GM19328 (cell line): ENCODE measurements around the gene COG5.
"Not testable (repeated sequence)": the region's sequence is repeated elsewhere in the genome, so short reads cannot be mapped to it uniquely, and the experiment has no call there.

Source experiments
- ATAC-seq: cut with Tn5 transposase; IDR thresholded peaks from one replicate; pipeline ENCODE4 v1.9.1; 2021; ENCODE audit warnings: mild to moderate bottlenecking, moderate library complexity; ENCODE audit not compliant: unreplicated experiment

COG5 gene

GRCh38 chr7:107284911-107285479 lies 278.7 kb downstream of the COG5 start:
- no peak for ATAC-seq

- ATAC-seq, result no peak
Observed at GRCh38 chr7:107277331-107277730, 286.4 kb downstream of the COG5 start.

DNA sequence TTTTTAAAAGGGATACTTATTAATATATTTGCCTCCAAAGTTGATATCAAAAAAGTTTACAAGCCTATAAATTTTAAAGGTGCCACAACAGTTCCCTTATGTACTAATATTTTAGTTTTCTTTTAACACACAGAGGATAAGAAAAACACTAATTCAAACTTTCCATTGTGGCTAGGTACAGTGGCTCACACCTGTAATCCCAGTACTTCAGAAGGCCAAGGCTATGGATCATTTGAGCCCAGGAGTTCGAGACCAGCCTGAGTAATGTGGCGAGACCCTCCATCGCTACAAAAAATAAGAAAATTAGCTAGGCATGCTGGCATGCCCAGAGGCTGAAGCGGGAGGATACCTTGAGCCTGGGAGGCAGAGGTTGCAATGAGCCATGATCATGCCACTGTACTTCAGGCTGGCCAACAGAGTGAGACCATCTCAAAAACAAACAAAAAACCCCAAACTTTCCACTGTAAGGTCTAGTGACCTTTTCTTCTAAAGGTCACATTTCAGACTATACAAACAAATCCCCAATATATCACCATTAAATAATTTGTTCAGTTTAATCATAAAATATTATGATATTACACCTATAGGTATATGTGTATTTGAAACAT lies 287.4 kb downstream of the COG5 start:
- ATAC-seq, result no peak

GRCh38 chr7:107274506-107274905 lies 289.2 kb downstream of the COG5 start:
- no peak for ATAC-seq

DNA sequence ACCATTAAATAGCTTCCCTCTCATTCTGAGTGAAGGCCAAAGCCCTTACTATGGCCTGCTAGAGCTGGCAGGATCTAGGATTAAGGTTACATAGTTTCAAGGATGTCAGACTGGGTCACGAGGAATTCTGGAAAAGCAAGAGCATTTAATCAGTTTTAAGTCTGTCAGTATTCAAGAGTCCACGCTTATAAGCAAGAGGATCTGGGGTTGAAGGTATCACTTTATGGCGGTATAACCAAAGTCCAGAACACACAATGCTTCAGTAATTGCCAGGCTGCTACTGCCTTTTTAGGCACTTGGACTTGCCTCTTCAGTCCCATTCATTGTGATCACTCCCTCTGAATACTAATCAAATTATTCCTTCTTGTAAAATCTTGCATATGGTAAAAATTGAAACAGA lies 293.9 kb downstream of the COG5 start:
- ATAC-seq, result no peak

DNA sequence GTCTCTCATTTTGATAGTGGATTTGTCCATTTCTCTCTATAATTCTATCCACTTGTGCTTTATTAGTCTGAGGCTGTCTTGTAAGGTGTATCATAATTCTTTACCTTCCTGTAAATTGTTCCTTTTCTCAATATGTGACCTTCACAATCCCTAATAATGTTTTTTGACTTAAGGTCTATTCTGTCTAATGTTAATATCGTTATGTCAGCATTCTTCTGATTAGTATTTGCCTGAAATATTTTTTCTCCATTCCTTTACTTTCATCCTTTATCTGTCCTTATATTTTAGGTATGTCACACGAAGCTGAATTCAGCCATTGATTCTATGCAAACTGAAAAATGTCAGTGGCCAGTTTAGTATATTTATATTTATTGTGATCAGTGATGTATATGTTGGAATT lies 295.1 kb downstream of the COG5 start:
- ATAC-seq, result no peak

DNA sequence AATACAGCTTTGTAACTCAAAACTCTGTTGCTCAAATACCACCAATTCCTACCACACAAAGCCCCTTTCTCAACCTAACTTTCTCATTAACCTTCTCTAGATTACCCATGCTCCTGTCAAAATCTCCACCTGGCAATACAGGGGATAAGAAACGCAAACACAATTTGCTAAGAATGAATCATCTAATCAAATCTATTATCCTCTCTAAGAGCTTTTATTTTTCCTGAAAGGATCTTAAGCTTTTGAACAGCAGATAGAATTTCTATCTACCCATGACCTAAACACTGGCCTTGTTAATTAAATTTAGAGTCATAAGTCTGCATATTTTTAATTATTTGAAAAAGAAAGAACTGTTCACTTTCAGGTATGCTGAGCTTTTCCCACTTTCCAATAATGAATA lies 296.6 kb downstream of the COG5 start:
- ATAC-seq, result no peak

DNA sequence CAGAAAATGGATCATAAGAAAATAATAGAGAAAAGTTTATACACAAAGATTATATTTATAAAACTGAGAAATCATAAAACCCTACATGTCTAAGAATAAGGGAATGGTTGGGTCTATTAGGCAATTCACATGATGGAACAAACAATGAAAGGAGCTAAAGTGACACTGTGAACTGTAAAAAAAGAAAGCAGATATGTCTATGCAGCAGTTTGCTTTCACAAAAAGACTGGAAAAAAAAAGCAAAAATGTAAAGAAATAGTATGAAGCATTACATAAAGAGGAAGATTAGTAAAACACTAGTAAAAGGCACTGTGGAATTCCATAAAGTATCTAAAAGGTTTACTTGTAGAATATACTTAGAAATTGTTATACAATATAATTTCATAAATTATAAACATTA lies 299.0 kb downstream of the COG5 start:
- no peak for ATAC-seq

DNA sequence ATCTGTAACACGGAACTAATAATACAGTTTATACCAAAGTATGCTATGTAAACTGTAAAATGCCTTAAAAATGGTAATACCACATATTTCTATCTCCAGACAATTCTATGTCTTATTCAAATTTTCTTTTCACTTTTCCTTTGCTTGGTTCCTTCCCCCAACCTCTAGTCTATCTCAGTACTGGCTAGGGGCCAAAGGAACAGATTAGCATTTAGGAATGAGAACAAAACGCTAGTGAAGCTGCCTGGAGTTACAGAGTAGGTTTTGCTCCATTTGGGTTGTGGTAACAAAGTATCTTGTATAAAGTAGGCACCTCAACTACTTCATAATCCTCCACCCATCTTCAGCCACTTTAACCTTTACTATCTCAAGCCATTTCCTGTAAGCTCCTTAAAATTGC lies 300.9 kb downstream of the COG5 start:
- no peak for ATAC-seq

- no peak for ATAC-seq
Observed at GRCh38 chr7:107258737-107259136, 305.0 kb downstream of the COG5 start.

DNA sequence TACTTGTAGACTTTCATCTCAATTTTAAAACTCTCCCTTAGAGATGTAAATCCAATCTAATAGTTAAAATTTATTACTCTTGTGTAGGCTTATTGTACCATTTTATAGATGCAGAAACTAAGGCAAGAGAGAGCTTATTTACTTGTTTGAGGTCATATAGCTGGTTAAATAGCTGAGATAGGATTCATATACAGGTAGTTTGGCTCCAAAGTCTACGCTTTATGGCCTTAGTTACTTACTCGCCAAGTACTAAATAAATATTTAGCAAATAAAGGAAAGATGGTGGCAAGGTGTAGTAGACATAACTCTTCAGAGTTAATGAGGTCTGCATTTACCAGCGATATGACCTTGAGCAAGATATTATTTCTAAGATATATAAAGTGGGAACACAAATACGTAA lies 308.1 kb downstream of the COG5 start:
- ATAC-seq, result no peak

DNA sequence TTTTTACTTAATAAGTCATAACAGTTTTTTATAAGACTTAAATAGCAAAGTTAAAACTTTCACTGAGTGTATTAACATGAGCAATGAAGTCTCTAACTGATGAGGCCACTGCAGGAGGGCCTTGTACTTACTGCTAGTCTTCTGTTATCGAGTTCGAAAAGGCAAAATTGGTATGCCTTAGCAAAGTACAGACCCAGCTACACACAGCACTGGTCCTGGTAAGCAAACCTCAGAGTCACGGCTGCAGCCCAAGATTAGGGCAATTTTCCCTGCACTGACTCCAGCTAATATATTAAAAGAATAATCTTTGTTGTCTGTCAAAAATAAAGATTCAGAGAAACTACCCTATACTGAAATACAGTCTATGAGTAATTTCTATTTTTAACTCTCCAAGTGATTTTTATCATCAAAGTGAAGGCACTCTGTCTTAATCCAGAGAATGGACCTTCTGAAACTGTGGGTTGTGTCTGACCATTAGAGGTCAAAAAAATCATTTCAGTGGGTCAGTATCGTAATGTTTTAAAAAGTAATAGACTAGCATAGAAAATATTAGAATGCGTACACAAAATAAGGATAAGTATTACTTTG lies 309.2 kb downstream of the COG5 start:
- ATAC-seq, result no peak

GRCh38 chr7:107253599-107253998 lies 310.1 kb downstream of the COG5 start:
- ATAC-seq, result no peak

GRCh38 chr7:107251963-107252362 lies 311.8 kb downstream of the COG5 start:
- no peak for ATAC-seq

DNA sequence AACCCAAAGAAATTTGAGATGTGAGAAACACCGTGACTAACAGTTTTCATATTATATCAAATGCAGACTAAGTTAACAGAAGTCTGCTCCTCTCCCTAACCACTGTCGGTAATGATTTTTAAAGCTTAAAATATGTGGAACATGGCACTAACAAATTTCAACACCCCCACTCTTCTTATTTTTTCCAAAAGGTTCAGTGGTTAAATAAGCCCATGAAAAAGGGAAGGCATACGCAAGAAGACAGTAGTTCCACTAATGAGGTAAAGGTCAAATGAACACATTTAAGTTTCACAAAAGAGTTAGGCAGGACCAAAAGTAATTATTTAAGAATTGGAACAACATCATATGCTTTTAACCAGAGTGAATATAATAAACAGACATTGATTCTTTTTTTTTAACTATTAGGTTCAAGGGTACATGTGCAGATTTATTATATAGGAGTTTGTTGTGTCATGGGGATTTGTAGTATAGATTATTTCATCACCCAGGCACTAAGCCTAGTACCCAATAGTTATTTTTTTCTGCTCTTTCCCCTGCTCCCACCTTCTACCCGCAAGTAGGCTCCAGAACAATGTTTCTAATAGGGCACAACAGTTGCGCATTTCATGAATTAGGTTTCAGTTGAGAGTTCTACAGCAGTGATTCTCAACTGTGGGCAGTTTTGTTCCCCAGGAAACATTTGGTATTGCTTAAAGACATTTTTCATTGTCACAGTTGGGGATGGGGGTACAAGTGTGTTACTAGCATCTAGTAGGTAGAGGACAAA lies 315.0 kb downstream of the COG5 start:
- ATAC-seq, result no peak

- ATAC-seq, result not testable (repeated sequence)
Observed at GRCh38 chr7:107246836-107247235, 316.9 kb downstream of the COG5 start.

- ATAC-seq, result no peak
Observed at GRCh38 chr7:107244613-107245012, 319.1 kb downstream of the COG5 start.

DNA sequence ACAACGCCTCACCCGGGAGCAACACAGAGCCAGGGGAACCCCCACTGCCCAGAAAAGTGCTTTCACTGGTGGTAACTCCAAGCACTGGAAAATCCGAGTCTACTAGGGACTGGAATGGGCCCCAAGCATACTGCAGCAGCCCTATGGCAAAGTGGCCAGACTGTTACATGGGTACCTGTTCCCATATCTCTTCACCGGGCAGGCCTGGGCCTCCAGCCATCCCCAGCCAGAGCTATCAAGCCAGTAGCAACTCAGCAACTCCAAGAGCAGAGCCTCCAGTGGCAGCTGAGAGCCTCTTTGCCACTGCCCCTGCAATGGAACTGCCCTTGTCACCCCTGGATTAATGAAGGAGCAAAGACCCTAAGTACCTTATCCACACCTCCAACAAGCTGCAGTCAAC lies 321.5 kb downstream of the COG5 start:
- no peak for ATAC-seq

- ATAC-seq, result no peak
Observed at GRCh38 chr7:107237451-107237850, 326.3 kb downstream of the COG5 start.

- ATAC-seq, result no peak
Observed at GRCh38 chr7:107236862-107237261, 326.9 kb downstream of the COG5 start.

GRCh38 chr7:107234436-107234835 lies 329.3 kb downstream of the COG5 start:
- ATAC-seq, result no peak

- ATAC-seq, result no peak
Observed at GRCh38 chr7:107233981-107234380, 329.7 kb downstream of the COG5 start.
